Fibroblast of lung (primary cell): ENCODE results near the gene LRRC70. TPM values are rescaled to one million over a fixed set of nuclear protein-coding genes. Genes with fewer than 3 reads are reported as not detected.
"Not testable (repeated sequence)": the region's sequence is repeated elsewhere in the genome, so short reads cannot be mapped to it uniquely, and the experiment has no call there.

Source experiments
- DNase-seq, 2 donors: peaks; one replicate each; pipeline versions ENCODE4 v3.0.0 to v3.0.0-alpha.2; 2010; ENCODE audit warnings: low read depth in 2 of 2
- H2AFZ ChIP-seq: 2 replicates; pipeline ENCODE4 v1.5.1; 2012; ENCODE audit warnings: low read length, control low read depth, inconsistent platforms
- H3K27ac ChIP-seq: 2 replicates; pipeline ENCODE4 v1.5.1; 2011; ENCODE audit warnings: low read length, control low read depth; ENCODE audit not compliant: insufficient read depth
- H3K27me3 ChIP-seq: 2 replicates; pipeline ENCODE4 v1.5.1; 2011; ENCODE audit warnings: mild to moderate bottlenecking, low read length; ENCODE audit not compliant: control insufficient read depth, insufficient read depth
- H3K36me3 ChIP-seq: 2 replicates; pipeline ENCODE4 v1.5.1; 2011; ENCODE audit warnings: low read length; ENCODE audit not compliant: control insufficient read depth, insufficient read depth
- H3K4me1 ChIP-seq: 2 replicates; pipeline ENCODE4 v1.5.1; 2011; ENCODE audit warnings: low read length; ENCODE audit not compliant: control insufficient read depth, insufficient read depth; ENCODE audit errors: extremely low read depth
- H3K4me2 ChIP-seq: 2 replicates; pipeline ENCODE4 v1.5.1; 2011; ENCODE audit warnings: low read length, control low read depth; ENCODE audit not compliant: insufficient read depth; ENCODE audit errors: extremely low read depth
- H3K4me3 ChIP-seq, 4 experiments: fragments of 200-600 bp in 1 of 4; sonication (generic) in 1 of 4; replicated peaks in 1 of 4; 2 replicates each; pipeline ENCODE4 v1.5.1; 2011 to 2016; ENCODE audit warnings: low read length in 4 of 4, low read depth in 3 of 4, mild to moderate bottlenecking in 3 of 4, control low read depth in 2 of 4, inconsistent platforms in 1 of 4, mixed read lengths in 1 of 4; ENCODE audit not compliant: insufficient read depth in 1 of 4; ENCODE audit errors: control extremely low read depth in 1 of 4
- H3K79me2 ChIP-seq: 2 replicates; pipeline ENCODE4 v1.5.1; 2012; ENCODE audit warnings: mild to moderate bottlenecking, low read length, inconsistent platforms; ENCODE audit not compliant: control insufficient read depth, insufficient read depth
- H3K9ac ChIP-seq: 2 replicates; pipeline ENCODE4 v1.5.1; 2011; ENCODE audit warnings: mild to moderate bottlenecking, low read length, control low read depth; ENCODE audit not compliant: insufficient read depth
- H3K9me3 ChIP-seq: 2 replicates; pipeline ENCODE4 v1.5.1; 2012; ENCODE audit warnings: low read depth, low read length; ENCODE audit not compliant: control insufficient read depth, insufficient read depth
- H4K20me1 ChIP-seq: 2 replicates; pipeline ENCODE4 v1.5.1; 2011; ENCODE audit warnings: low read length; ENCODE audit not compliant: control insufficient read depth, insufficient read depth; ENCODE audit errors: extremely low read depth
- CTCF ChIP-seq, 2 donors: IDR thresholded peaks in 1 of 2; conservative IDR thresholded peaks in 1 of 2; 1 replicate in 1 of 2; 2 replicates in 1 of 2; pipeline ENCODE4 v1.5.1; 2011 to 2012; ENCODE audit warnings: low read length in 2 of 2, control low read depth in 1 of 2, inconsistent platforms in 1 of 2, low read depth in 1 of 2, mild to moderate bottlenecking in 1 of 2
- EZH2 ChIP-seq: IDR thresholded peaks from 2 replicates; pipeline ENCODE4 v1.5.1; 2012; ENCODE audit warnings: low read length, control low read depth, mild to moderate bottlenecking; ENCODE audit errors: missing control alignments
- polyA plus RNA-seq, 2 donors: library from polyadenylated mRNA; depleted of rRNA in 1 of 2; stranded (reverse) in 1 of 2; unstranded in 1 of 2; fragments of >200 nt; gene quantifications; 2 replicates each; pipeline ENCODE4 v1.2.1, GENCODE V29; 2011 to 2012; ENCODE audit warnings: missing spikeins in 1 of 2
- total RNA-seq: library from RNA; depleted of rRNA; stranded (reverse); fragments of >200 nt; gene quantifications from 2 replicates; pipeline ENCODE4 v1.2.1, GENCODE V29; 2014

Gene LRRC70
- total and polyA plus RNA-seq, 2 donors (not counting 1 experiment from before 2014, with no cell fraction given): 0.34 to 1.3 TPM

- Histone ChIP-seq H3K79me2 (no peaks in the 10 kb centered on the region), H3K4me3 (no peak overlapping the region), H2AFZ (no peak overlapping the region), H3K4me2 (no peak overlapping the region), H3K27ac (no peak overlapping the region), H3K27me3 (no peaks in the 10 kb centered on the region), H3K9ac (no peak overlapping the region), H3K4me1 (no peaks in the 10 kb centered on the region), H4K20me1 (no peaks in the 10 kb centered on the region), H3K36me3 (no peaks in the 10 kb centered on the region), H3K9me3 (no peaks in the 10 kb centered on the region)
- TF ChIP-seq EZH2 (no peak), CTCF (conservative IDR thresholded peaks at IDR 0.05 in 1 of 2, IDR thresholded peaks at IDR 0.05 in 1 of 2; ENCODE audit: low read depth in 1 of 2, low read length in 2 of 2) (no peak)
- DNase-seq: no peak
These were observed 42.1 kb downstream of the LRRC70 start for GRCh38 chr5:62620761-62621160.

- no peaks in the 10 kb centered on the region for H3K36me3 ChIP-seq
- H3K4me2 ChIP-seq: no peak overlapping the region
- no peaks in the 10 kb centered on the region for H3K9me3 ChIP-seq
- no peak overlapping the region for H3K27ac ChIP-seq
- no peak overlapping the region for H3K9ac ChIP-seq
- H3K27me3 ChIP-seq: no peaks in the 10 kb centered on the region
- no peak for DNase-seq
- no peak overlapping the region for H2AFZ ChIP-seq
- H3K4me3 ChIP-seq: no peak overlapping the region
- H3K79me2 ChIP-seq: no peaks in the 10 kb centered on the region
- H4K20me1 ChIP-seq: no peaks in the 10 kb centered on the region
- TF ChIP-seq EZH2: no peak
- no peak for TF ChIP-seq CTCF (conservative IDR thresholded peaks at IDR 0.05 in 1 of 2, IDR thresholded peaks at IDR 0.05 in 1 of 2; ENCODE audit: low read depth in 1 of 2, low read length in 2 of 2)
- H3K4me1 ChIP-seq: no peaks in the 10 kb centered on the region
These were observed 42.7 kb downstream of the LRRC70 start for GRCh38 chr5:62621280-62621679.

- DNase-seq: no peak
- Histone ChIP-seq H3K27ac (no peak overlapping the region), H3K4me2 (no peak overlapping the region), H3K9me3 (no peaks in the 10 kb centered on the region), H3K36me3 (no peaks in the 10 kb centered on the region), H2AFZ (no peak overlapping the region), H3K79me2 (no peaks in the 10 kb centered on the region), H3K4me3 (no peak overlapping the region), H4K20me1 (no peaks in the 10 kb centered on the region), H3K9ac (no peak overlapping the region), H3K4me1 (no peaks in the 10 kb centered on the region), H3K27me3 (no peaks in the 10 kb centered on the region)
- TF ChIP-seq EZH2 (no peak), CTCF (conservative IDR thresholded peaks at IDR 0.05 in 1 of 2, IDR thresholded peaks at IDR 0.05 in 1 of 2; ENCODE audit: low read depth in 1 of 2, low read length in 2 of 2) (no peak)
These were observed 44.7 kb downstream of the LRRC70 start for GRCh38 chr5:62623271-62623670.

GRCh38 chr5:62624436-62624835 is 45.8 kb downstream of the LRRC70 start:
- H3K79me2 ChIP-seq, H3K36me3 ChIP-seq, H3K27ac ChIP-seq, H3K9me3 ChIP-seq, H3K27me3 ChIP-seq, H3K9ac ChIP-seq, H3K4me3 ChIP-seq, H3K4me1 ChIP-seq, H3K4me2 ChIP-seq, H2AFZ ChIP-seq, DNase-seq, H4K20me1 ChIP-seq: not testable (repeated sequence)
